Neutrophil (primary cell): ENCODE results near the gene ST3GAL6.

Experiments
- H3K27ac ChIP-seq: fragments of 200-600 bp; sonication (generic); 2 replicates; pipeline ENCODE4 v1.5.1; 2016; ENCODE audit warnings: mild to moderate bottlenecking, moderate library complexity
- H3K27me3 ChIP-seq: fragments of 200-600 bp; sonication (generic); 2 replicates; pipeline ENCODE4 v1.6.0; 2016; ENCODE audit warnings: mild to moderate bottlenecking
- H3K36me3 ChIP-seq: fragments of 200-600 bp; sonication (generic); 2 replicates; pipeline ENCODE4 v1.5.1; 2017
- H3K4me1 ChIP-seq, 2 experiments: fragments of 200-600 bp in 1 of 2; sonication (generic) in 1 of 2; 1 replicate in 1 of 2; 2 replicates in 1 of 2; pipeline versions ENCODE4 v1.5.1 to v1.6.1; 2013 to 2016; ENCODE audit warnings: low read depth in 1 of 2, low read length in 1 of 2, mild to moderate bottlenecking in 1 of 2, moderate library complexity in 1 of 2; ENCODE audit not compliant: control insufficient read depth in 1 of 2, insufficient read depth in 1 of 2
- H3K4me3 ChIP-seq, 2 experiments: fragments of 200-600 bp in 1 of 2; sonication (generic) in 1 of 2; 1 replicate in 1 of 2; 2 replicates in 1 of 2; pipeline ENCODE4 v1.5.1; 2013 to 2016; ENCODE audit warnings: low read depth in 1 of 2, low read length in 1 of 2, mild to moderate bottlenecking in 1 of 2, moderate library complexity in 1 of 2
- H3K9me3 ChIP-seq: fragments of 200-600 bp; sonication (generic); 2 replicates; pipeline ENCODE4 v1.5.1; 2016
- TF ChIP-seq, protein P1 (sequence below): fragments of 200-600 bp; sonication (generic); IDR thresholded peaks from 2 replicates; pipeline ENCODE4 v1.5.1; 2016; ENCODE audit warnings: antibody characterized with exemption

ST3GAL6 gene

DNA sequence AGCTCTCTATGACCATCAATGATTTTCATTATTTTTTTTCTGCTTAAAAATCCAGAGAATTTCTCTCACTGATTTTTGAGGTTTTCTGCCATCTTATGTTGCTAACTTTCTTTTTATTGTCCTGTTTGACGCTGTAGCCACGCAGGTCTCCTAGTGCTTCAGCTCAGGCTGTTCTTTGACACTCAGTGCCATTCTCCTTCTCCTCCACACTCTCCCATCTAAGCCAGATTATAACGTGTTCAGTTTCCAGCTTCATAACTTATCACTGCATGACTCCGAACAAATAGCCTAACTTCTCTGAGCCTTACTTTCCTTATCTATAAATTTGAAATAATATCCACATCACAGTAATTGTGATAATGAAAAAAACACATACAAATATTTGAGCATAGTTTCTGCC, 22.8 kb upstream of the ST3GAL6 start:
- TF ChIP-seq, protein P1, sequence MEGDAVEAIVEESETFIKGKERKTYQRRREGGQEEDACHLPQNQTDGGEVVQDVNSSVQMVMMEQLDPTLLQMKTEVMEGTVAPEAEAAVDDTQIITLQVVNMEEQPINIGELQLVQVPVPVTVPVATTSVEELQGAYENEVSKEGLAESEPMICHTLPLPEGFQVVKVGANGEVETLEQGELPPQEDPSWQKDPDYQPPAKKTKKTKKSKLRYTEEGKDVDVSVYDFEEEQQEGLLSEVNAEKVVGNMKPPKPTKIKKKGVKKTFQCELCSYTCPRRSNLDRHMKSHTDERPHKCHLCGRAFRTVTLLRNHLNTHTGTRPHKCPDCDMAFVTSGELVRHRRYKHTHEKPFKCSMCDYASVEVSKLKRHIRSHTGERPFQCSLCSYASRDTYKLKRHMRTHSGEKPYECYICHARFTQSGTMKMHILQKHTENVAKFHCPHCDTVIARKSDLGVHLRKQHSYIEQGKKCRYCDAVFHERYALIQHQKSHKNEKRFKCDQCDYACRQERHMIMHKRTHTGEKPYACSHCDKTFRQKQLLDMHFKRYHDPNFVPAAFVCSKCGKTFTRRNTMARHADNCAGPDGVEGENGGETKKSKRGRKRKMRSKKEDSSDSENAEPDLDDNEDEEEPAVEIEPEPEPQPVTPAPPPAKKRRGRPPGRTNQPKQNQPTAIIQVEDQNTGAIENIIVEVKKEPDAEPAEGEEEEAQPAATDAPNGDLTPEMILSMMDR = no peak

DNA sequence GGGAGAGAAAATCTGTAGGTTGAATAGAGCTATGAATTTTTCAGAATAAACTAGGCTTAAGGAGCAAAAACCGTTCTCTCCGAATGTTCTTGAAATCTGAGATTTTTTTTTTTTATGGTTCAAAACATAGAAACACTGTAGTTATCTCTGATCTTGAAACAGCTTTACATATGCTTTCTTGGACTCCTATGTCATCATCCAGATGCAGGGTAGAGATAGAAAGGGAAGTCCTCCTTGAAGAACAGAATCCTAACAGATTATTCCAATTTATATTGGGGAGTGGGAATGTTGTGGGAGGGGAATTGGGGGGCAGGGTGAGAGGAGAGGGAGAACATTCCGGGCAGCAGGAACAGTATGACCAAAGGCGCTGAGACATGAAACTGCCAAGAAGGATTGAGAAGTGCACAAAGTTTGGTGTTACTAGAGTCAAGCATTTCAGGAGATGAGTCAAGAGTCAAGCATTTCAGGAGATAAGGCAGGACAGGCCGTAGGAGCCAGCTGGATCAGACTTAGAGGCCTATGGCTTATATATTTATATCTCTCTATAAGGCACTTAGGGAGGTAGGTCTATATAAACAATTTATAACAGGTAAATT, 21.9 kb upstream of the ST3GAL6 start:
- H3K36me3 ChIP-seq = no peaks in the 10 kb centered on the region
- no peak overlapping the region for H3K4me3 ChIP-seq
- H3K27ac ChIP-seq = no peak overlapping the region
- H3K9me3 ChIP-seq = no peaks in the 10 kb centered on the region
- H3K4me1 ChIP-seq = peaks cover 3 to 7% of the 10 kb centered on the region in 2 experiments
- TF ChIP-seq, protein P1 = no peak
- peaks cover 3% of the 10 kb centered on the region for H3K27me3 ChIP-seq

More for the DNA sequence above, 22.8 kb upstream of the ST3GAL6 start:
- peaks cover 12% of the 10 kb centered on the region for H3K27me3 ChIP-seq
- no peak overlapping the region for H3K4me3 ChIP-seq
- no peaks in the 10 kb centered on the region for H3K36me3 ChIP-seq
- H3K27ac ChIP-seq = no peak overlapping the region
- H3K9me3 ChIP-seq = no peaks in the 10 kb centered on the region
- peaks cover 3 to 7% of the 10 kb centered on the region in 2 experiments for H3K4me1 ChIP-seq

DNA sequence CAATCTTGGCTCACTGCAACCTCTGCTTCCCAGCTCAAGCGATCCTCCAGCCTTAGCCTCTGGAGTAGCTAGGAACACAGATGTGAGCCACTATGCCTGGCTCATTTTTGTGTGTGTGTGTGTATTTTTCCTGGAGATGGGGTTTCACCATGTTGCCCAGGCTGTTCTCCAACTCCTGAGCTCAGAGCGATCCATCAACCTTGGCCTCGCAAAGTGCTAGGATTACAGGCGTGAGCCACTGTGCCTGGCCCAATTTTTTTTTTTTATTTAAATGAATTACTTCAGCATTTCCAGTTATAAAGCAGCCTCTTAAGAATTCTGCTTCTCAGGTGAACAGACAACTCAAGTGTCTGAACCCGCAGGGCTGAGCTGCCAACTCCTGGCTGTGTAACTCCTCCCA, 20.1 kb upstream of the ST3GAL6 start:
- Histone ChIP-seq H3K9me3 (no peaks in the 10 kb centered on the region), H3K4me3 (no peak overlapping the region), H3K4me1 (peaks cover 2 to 3% of the 10 kb centered on the region in 2 experiments), H3K27ac (no peak overlapping the region), H3K27me3 (no peaks in the 10 kb centered on the region), H3K36me3 (no peaks in the 10 kb centered on the region)
- TF ChIP-seq, protein P1 = no peak

DNA sequence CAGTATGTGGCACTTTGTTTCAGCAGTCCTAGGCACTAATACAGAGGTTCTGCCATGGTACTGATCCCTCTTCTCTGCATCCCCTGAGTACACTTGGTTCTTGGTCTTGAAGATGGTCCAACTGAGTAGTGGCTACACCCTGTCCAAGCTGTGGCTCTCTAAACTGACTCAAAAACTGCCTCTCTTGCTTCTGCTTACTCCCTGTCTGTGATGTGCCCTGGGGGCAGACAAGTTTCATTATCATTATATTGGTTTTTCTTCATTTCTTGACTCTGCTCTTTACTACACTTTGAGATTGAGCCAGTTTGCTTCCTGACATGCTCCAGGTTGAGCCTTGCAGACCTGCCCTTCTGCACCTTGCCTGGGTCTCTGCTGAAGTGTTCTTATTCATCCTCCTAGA, 18.9 kb upstream of the ST3GAL6 start:
- H3K27me3 ChIP-seq = no peaks in the 10 kb centered on the region
- no peaks in the 10 kb centered on the region for H3K9me3 ChIP-seq
- H3K4me1 ChIP-seq = no peaks in the 10 kb centered on the region
- no peak overlapping the region for H3K4me3 ChIP-seq
- H3K27ac ChIP-seq = no peak overlapping the region
- TF ChIP-seq, protein P1 = no peak
- H3K36me3 ChIP-seq = no peaks in the 10 kb centered on the region

DNA sequence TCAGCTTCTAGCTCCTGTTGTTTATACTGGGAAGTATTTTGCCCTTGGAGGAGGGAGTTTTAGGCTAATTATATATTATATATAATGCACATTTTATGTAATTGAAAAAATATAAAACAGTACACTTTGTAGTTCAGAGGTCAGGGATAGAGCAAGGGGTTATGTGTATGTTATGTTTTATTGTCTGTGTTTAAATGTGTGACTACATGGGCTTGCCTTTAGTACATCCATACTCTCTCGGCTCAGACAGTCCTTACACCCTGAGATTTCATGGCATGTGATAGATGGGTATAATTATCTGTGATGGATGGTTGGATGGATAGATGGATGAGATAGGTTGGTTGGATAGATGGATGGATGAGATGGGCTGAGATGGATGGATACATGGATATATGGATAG, 17.4 kb upstream of the ST3GAL6 start:
- TF ChIP-seq, protein P1 = no peak
- Histone ChIP-seq H3K27me3 (no peaks in the 10 kb centered on the region), H3K9me3 (no peaks in the 10 kb centered on the region), H3K36me3 (no peaks in the 10 kb centered on the region), H3K27ac (no peak overlapping the region), H3K4me1 (no peaks in the 10 kb centered on the region), H3K4me3 (no peak overlapping the region)
